ENCODE measurements around the gene EHBP1.

Gene EHBP1

GRCh38 chr2:63035169-63035568 is 329.7 kb downstream of the EHBP1 start:
- DNase-seq, result no peak

- DNase-seq, result no peak
Measured at GRCh38 chr2:63035660-63036059, 330.1 kb downstream of the EHBP1 start.

GRCh38 chr2:63038034-63038433 is 332.5 kb downstream of the EHBP1 start:
- DNase-seq, result no peak

- no peak for DNase-seq
Measured at GRCh38 chr2:63040586-63040985, 335.1 kb downstream of the EHBP1 start.

- DNase-seq, result no peak
Measured at GRCh38 chr2:63041592-63041991, 336.1 kb downstream of the EHBP1 start.

- DNase-seq, result no peak
Measured at GRCh38 chr2:63044362-63045327, 339.1 kb downstream of the EHBP1 start.

- no peak for DNase-seq
Measured at GRCh38 chr2:63046552-63046951, 341.0 kb downstream of the EHBP1 start.

- DNase-seq, result no peak
Measured at GRCh38 chr2:63046961-63047320, 341.4 kb downstream of the EHBP1 start.

- DNase-seq, result no peak
Measured at GRCh38 chr2:63047321-63048279, 342.1 kb downstream of the EHBP1 start.

GRCh38 chr2:63048367-63049171 is 343.1 kb downstream of the EHBP1 start:
- DNase-seq, result no peak

GRCh38 chr2:63049211-63049969 is 343.9 kb downstream of the EHBP1 start:
- DNase-seq, result no peak

- no peak for DNase-seq
Measured at GRCh38 chr2:63049970-63050333, 344.4 kb downstream of the EHBP1 start.

GRCh38 chr2:63050334-63051041 is 345.0 kb downstream of the EHBP1 start, which contains the start of gene OTX1:
Gene OTX1 (plus strand): TSS chr2:63050830. CDS start chr2:63052991, 2,161 bp downstream.
- DNase-seq, result peak; percentile 58

- DNase-seq, result no peak
Measured at GRCh38 chr2:63051042-63051794, 345.7 kb downstream of the EHBP1 start.

- no peak for DNase-seq
Measured at GRCh38 chr2:63051795-63052333, 346.4 kb downstream of the EHBP1 start.

GRCh38 chr2:63052411-63053080 is 347.0 kb downstream of the EHBP1 start:
- no peak for DNase-seq

- no peak for DNase-seq
Measured at GRCh38 chr2:63053081-63053888, 347.8 kb downstream of the EHBP1 start.

- DNase-seq, result no peak
Measured at GRCh38 chr2:63053889-63054602, 348.5 kb downstream of the EHBP1 start.
